ENCODE measurements around the gene LRP1B. TPM values are rescaled to one million over a fixed set of nuclear protein-coding genes. Genes with fewer than 3 reads are reported as not detected.

Gene LRP1B
- total RNA-seq, 1 experiment from 2014 or later = 0.52 TPM

GRCh38 chr2:141709756-141710155 lies 421.1 kb downstream of the LRP1B start (continued):
- TF ChIP-seq ATF2 (CRISPR knock-in tag; IDR thresholded peaks at IDR 0.05; ENCODE audit: borderline replicate concordance, low read depth) (no peak), SOX15 (CRISPR knock-in tag; IDR thresholded peaks at IDR 0.05) (no peak)

GRCh38 chr2:141707486-141707885 lies 423.3 kb downstream of the LRP1B start:
- CTCF ChIA-PET = no interaction called here
- Mint-ChIP-seq H3K27ac (no peak overlapping the region), H3K27me3 (ENCODE audit: low read depth) (no peaks in the 10 kb centered on the region), H3K4me3 (no peak overlapping the region), H3K36me3 (no peaks in the 10 kb centered on the region), H3K4me1 (peaks cover 10% of the 10 kb centered on the region), H3K9me3 (no peaks in the 10 kb centered on the region)
- POLR2A ChIA-PET = no interaction called here
- ATAC-seq (no peak), DNase-seq (ENCODE audit: low spot score) (no peak)
- no peak for TF ChIP-seq ZNF512 (CRISPR knock-in tag; IDR thresholded peaks at IDR 0.05; ENCODE audit: borderline replicate concordance)
- TF ChIP-seq SMAD4 (CRISPR knock-in tag; IDR thresholded peaks at IDR 0.05) = no peak
- no peak for TF ChIP-seq TEAD1 (CRISPR knock-in tag; IDR thresholded peaks at IDR 0.05)
- TF ChIP-seq TCF7 (CRISPR knock-in tag; IDR thresholded peaks at IDR 0.05; ENCODE audit: low read depth) = no peak
- TF ChIP-seq CDX4 (CRISPR knock-in tag; IDR thresholded peaks at IDR 0.05; ENCODE audit: borderline replicate concordance) = no peak
- TF ChIP-seq ZBTB43 (CRISPR knock-in tag; IDR thresholded peaks at IDR 0.05) = no peak
- no peak for TF ChIP-seq OVOL2 (CRISPR knock-in tag; IDR thresholded peaks at IDR 0.05; ENCODE audit: borderline replicate concordance)
- no peak for TF ChIP-seq JAZF1 (CRISPR knock-in tag; IDR thresholded peaks at IDR 0.05)
- no peak for TF ChIP-seq MXD4 (CRISPR knock-in tag; IDR thresholded peaks at IDR 0.05; ENCODE audit: borderline replicate concordance)
- no peak for TF ChIP-seq FOXJ3 (CRISPR knock-in tag; IDR thresholded peaks at IDR 0.05; ENCODE audit: borderline replicate concordance)
- TF ChIP-seq GRHL2 (CRISPR knock-in tag; IDR thresholded peaks at IDR 0.05; ENCODE audit: insufficient replicate concordance, severe bottlenecking) = no peak
- no peak for TF ChIP-seq ZNF263 (CRISPR knock-in tag; IDR thresholded peaks at IDR 0.05; ENCODE audit: low read depth)
- no peak for TF ChIP-seq ZBTB21 (CRISPR knock-in tag; IDR thresholded peaks at IDR 0.05; ENCODE audit: borderline replicate concordance)
- no peak for TF ChIP-seq HMGA2 (CRISPR knock-in tag; IDR thresholded peaks at IDR 0.05)

- H3K9me3 Mint-ChIP-seq = no peaks in the 10 kb centered on the region
- DNase-seq (ENCODE audit: low spot score) (no peak), ATAC-seq (no peak)
- ChIA-PET CTCF (no interaction called here), POLR2A (no interaction called here)
- no peaks in the 10 kb centered on the region for H3K27me3 Mint-ChIP-seq (ENCODE audit: low read depth)
- H3K4me3 Mint-ChIP-seq = no peak overlapping the region
- H3K27ac Mint-ChIP-seq = no peak overlapping the region
- peaks cover 10% of the 10 kb centered on the region for H3K4me1 Mint-ChIP-seq
- H3K36me3 Mint-ChIP-seq = no peaks in the 10 kb centered on the region
- TF ChIP-seq FOXJ3 (CRISPR knock-in tag; IDR thresholded peaks at IDR 0.05; ENCODE audit: borderline replicate concordance) = no peak
- TF ChIP-seq EMX1 (CRISPR knock-in tag; IDR thresholded peaks at IDR 0.05) = no peak
- TF ChIP-seq ZMAT4 (CRISPR knock-in tag; IDR thresholded peaks at IDR 0.05) = no peak
- no peak for TF ChIP-seq USF2 (CRISPR knock-in tag; IDR thresholded peaks at IDR 0.05)
These were observed 426.3 kb downstream of the LRP1B start for GRCh38 chr2:141704541-141704940.

All from WTC11 (cell line).